GM19193 (cell line): ENCODE results near the gene BPTF.

Source experiments
- POLR2A ChIP-seq: IDR thresholded peaks from 4 replicates; pipeline ENCODE4 v1.6.1; 2011; ENCODE audit not compliant: insufficient read depth, insufficient read length; ENCODE audit errors: extremely low read depth

BPTF gene

GRCh38 chr17:67825627-67826601 lies 611 bp downstream of the BPTF start:
- TF ChIP-seq POLR2A, result peak; percentile 32

- no peak for TF ChIP-seq POLR2A
These were observed 4.0 kb downstream of the BPTF start for GRCh38 chr17:67829331-67829730.

GRCh38 chr17:67830440-67830839 lies 5.1 kb downstream of the BPTF start:
- TF ChIP-seq POLR2A, result no peak

- no peak for TF ChIP-seq POLR2A
These were observed 6.0 kb downstream of the BPTF start for GRCh38 chr17:67831268-67831667.

GRCh38 chr17:67833134-67833533 lies 7.8 kb downstream of the BPTF start:
- TF ChIP-seq POLR2A, result no peak

- no peak for TF ChIP-seq POLR2A
These were observed 8.8 kb downstream of the BPTF start for GRCh38 chr17:67833946-67834631.

- no peak for TF ChIP-seq POLR2A
These were observed 9.3 kb downstream of the BPTF start for GRCh38 chr17:67834634-67835033.

GRCh38 chr17:67836205-67836987 lies 11.1 kb downstream of the BPTF start:
- no peak for TF ChIP-seq POLR2A

GRCh38 chr17:67837965-67838364 lies 12.7 kb downstream of the BPTF start:
- no peak for TF ChIP-seq POLR2A

GRCh38 chr17:67838538-67838937 lies 13.2 kb downstream of the BPTF start:
- no peak for TF ChIP-seq POLR2A

- TF ChIP-seq POLR2A, result no peak
These were observed 16.7 kb downstream of the BPTF start for GRCh38 chr17:67841992-67842391.

GRCh38 chr17:67842648-67843047 lies 17.3 kb downstream of the BPTF start:
- no peak for TF ChIP-seq POLR2A

GRCh38 chr17:67845374-67845773 lies 20.1 kb downstream of the BPTF start:
- TF ChIP-seq POLR2A, result no peak

- TF ChIP-seq POLR2A, result no peak
These were observed 25.8 kb downstream of the BPTF start for GRCh38 chr17:67850991-67851631.

GRCh38 chr17:67853703-67854102 lies 28.4 kb downstream of the BPTF start:
- TF ChIP-seq POLR2A, result no peak
